Liver (tissue), 3 donors: ENCODE data around the gene SYNM.
"Not testable (repeated sequence)": the region's sequence is repeated elsewhere in the genome, so short reads cannot be mapped to it uniquely, and the experiment has no call there.

Experiments used
- RAD21 ChIP-seq, 2 donors: IDR thresholded peaks; 2 replicates each; pipeline ENCODE4 v1.6.1; 2016; ENCODE audit warnings: antibody characterized with exemption in 2 of 2, mild to moderate bottlenecking in 2 of 2
- REST ChIP-seq: IDR thresholded peaks from 2 replicates; pipeline ENCODE4 v1.6.1; 2016; ENCODE audit warnings: antibody characterized with exemption, mild to moderate bottlenecking
- TF ChIP-seq, protein P1 (sequence below): fragments of 150-350 bp; IDR thresholded peaks from 2 replicates; pipeline ENCODE4 v1.5.1; 2017; ENCODE audit warnings: improper control_type of control experiment, low read depth, low read length; ENCODE audit not compliant: missing input control
- TF ChIP-seq, protein P2 (sequence below): IDR thresholded peaks from 2 replicates; pipeline ENCODE4 v1.6.1; 2016; ENCODE audit warnings: antibody characterized with exemption
- TF ChIP-seq, protein P3 (sequence below): IDR thresholded peaks from 2 replicates; pipeline ENCODE4 v1.6.1; 2016; ENCODE audit warnings: antibody characterized with exemption
- donor health status: healthy.
- donor health status: healthy.

DNA sequence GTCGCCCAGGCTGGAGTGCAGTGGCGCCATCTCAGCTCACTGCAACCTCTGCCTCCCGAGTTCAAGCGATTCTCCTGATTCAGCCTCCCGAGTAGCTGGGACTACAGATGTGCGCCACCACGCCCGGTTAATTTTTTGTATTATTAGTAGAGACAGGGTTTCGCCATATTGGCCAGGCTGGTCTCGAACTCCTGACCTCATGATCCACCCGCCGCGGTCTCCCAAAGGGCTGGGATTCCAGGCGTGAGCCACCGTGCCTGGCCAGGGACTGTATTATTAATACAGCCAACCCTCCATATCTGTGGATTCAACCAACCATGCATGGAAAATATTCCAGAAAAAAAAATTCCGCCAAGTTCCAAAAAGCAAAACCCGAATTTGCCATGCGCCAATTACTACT is 44.7 kb upstream of the SYNM start:
- TF ChIP-seq, protein P1, sequence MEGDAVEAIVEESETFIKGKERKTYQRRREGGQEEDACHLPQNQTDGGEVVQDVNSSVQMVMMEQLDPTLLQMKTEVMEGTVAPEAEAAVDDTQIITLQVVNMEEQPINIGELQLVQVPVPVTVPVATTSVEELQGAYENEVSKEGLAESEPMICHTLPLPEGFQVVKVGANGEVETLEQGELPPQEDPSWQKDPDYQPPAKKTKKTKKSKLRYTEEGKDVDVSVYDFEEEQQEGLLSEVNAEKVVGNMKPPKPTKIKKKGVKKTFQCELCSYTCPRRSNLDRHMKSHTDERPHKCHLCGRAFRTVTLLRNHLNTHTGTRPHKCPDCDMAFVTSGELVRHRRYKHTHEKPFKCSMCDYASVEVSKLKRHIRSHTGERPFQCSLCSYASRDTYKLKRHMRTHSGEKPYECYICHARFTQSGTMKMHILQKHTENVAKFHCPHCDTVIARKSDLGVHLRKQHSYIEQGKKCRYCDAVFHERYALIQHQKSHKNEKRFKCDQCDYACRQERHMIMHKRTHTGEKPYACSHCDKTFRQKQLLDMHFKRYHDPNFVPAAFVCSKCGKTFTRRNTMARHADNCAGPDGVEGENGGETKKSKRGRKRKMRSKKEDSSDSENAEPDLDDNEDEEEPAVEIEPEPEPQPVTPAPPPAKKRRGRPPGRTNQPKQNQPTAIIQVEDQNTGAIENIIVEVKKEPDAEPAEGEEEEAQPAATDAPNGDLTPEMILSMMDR = not testable (repeated sequence)
- not testable (repeated sequence) for TF ChIP-seq RAD21 (IDR thresholded peaks at IDR 0.05); REST
- TF ChIP-seq, protein P2, sequence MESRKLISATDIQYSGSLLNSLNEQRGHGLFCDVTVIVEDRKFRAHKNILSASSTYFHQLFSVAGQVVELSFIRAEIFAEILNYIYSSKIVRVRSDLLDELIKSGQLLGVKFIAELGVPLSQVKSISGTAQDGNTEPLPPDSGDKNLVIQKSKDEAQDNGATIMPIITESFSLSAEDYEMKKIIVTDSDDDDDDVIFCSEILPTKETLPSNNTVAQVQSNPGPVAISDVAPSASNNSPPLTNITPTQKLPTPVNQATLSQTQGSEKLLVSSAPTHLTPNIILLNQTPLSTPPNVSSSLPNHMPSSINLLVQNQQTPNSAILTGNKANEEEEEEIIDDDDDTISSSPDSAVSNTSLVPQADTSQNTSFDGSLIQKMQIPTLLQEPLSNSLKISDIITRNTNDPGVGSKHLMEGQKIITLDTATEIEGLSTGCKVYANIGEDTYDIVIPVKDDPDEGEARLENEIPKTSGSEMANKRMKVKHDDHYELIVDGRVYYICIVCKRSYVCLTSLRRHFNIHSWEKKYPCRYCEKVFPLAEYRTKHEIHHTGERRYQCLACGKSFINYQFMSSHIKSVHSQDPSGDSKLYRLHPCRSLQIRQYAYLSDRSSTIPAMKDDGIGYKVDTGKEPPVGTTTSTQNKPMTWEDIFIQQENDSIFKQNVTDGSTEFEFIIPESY = not testable (repeated sequence)
- TF ChIP-seq, protein P3, sequence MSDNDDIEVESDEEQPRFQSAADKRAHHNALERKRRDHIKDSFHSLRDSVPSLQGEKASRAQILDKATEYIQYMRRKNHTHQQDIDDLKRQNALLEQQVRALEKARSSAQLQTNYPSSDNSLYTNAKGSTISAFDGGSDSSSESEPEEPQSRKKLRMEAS = not testable (repeated sequence)
